Measurements from ENCODE around the gene NRL.

NRL gene

DNA sequence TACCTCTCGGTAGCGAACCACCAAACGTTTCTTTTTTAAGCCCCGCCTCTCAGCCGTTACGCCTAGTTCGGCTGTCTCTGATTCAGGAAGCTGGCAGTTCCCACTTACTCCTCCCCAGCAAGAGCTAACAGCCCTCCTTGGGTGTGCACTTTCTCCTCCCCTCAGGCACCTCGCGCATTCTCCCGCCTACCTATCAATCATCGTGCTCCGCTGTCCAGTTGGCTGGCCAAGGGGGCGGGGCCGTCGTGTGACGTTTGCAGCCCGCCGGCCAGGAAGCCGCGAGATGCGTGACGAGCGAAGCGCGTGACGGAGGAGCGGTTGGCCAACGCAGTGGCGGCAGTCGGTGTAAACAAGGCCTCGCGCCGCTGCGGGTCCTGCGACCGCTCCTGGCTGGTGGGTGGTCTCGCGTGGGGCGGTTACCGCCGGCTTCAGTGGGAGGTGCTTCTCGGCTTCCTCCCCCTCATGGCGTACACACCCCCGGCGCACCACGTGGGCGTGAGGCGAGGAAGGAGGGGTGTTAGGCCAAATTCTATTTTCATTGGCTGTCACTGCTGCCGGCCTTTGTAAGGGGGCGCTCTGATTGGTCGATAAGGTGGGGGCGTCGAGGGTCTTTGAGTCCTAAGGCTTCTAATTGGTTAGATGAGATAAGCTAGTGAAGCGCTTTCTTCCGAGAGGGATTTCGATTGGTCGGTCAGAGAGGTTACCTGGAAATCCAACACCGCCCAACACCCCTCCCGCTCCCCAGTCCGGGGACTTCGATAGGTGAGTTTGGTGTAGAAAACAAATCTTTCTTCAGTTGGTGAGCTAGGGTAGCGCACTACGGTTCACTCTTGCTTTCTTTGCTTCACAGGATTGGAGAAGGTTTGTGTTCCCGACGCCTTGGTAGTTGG, at the start of gene NRL, which contains the start of gene DCAF11:
Gene NRL, minus strand, starts transcription at position 418 of the 890 bp plus-strand sequence. CDS start 32,101 bp downstream, outside the sequence.
Gene DCAF11, plus strand, starts transcription at position 246 of the 890 bp plus-strand sequence. CDS start 818 bp downstream, outside the sequence.
- DNase-seq = peak; percentile 98

DNA sequence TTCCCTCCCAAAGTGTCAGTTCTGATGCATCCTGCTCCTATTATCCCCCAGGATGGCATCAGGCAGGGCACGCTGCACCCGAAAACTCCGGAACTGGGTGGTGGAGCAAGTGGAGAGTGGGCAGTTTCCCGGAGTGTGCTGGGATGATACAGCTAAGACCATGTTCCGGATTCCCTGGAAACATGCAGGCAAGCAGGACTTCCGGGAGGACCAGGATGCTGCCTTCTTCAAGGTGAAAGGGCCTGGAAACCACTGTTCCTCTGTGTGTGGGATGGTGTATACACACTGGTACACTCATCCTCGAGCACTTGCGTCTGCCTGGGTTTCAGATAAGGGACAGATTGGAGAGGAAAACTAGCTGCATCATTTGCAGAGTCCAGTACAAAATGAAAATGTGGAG, 47.3 kb upstream of the NRL start:
- no peak for DNase-seq

DNA sequence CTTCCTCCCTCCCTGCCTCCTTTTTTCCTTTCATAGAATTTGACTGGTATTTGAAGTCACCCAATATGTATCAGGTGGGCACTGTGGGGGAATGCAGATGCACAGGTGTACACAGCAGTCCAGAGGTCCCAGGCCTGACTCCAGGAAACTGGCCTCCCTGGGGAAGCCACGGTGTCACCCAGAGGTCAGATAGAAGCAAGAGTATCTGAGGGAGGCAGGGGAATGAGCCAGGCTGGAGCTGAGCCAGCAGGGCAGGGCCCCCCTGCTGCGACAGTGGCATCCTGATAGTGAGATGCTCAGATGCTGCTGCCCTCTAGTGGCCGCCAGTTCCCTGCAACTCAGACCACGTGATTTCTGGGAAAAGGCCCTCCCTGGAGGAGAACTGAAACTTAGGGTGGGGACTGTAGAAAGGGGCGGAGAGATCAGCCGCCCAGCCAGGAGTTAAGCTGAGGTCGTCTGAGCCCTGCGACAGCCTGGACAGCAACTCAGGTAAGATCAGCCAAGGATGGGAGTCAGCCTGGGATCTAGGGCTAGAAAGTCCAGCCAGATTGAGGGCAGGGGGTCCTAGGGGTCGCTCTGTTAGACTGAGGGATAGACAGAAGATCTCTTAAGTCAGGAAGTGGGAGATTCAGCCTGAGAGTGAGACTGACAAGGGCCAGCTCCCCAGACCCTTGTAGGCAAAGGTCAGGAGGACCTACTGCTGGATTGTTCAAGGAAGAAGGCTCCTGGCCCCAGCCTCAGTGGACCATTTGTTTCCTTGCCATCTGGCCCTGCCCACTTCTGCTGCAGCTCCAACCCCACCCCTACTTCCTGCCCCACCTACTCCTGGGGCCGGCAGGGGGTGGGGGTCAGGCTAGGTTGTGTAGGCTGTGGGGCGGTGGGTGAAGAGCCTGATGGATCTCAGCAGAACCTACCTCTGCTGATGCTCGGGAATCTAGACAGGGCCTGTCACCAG, 46.4 kb upstream of the NRL start, which contains the start of gene IRF9:
Gene IRF9, plus strand, starts transcription at position 416 of the 955 bp plus-strand sequence. CDS start 880 bp downstream, outside the sequence.
- peak; percentile 94 for DNase-seq

DNA sequence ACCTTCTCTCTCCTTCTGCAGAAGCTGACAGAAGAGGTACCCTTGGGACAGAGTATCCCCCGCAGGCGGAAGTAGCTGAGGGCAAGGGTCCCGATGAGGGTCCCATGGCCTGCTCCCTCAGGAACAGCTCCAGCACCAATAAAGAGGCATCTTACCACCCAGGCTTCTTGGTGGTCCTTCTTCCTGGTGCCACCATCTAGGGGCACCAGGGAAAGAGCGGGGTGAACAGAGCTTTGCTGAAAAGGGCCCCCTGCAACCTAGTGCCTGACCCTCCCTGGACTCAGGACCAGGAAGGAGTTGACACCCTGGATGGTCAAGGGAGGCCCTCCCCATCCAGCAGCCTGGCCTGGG, 45.7 kb upstream of the NRL start:
- DNase-seq = no peak

DNA sequence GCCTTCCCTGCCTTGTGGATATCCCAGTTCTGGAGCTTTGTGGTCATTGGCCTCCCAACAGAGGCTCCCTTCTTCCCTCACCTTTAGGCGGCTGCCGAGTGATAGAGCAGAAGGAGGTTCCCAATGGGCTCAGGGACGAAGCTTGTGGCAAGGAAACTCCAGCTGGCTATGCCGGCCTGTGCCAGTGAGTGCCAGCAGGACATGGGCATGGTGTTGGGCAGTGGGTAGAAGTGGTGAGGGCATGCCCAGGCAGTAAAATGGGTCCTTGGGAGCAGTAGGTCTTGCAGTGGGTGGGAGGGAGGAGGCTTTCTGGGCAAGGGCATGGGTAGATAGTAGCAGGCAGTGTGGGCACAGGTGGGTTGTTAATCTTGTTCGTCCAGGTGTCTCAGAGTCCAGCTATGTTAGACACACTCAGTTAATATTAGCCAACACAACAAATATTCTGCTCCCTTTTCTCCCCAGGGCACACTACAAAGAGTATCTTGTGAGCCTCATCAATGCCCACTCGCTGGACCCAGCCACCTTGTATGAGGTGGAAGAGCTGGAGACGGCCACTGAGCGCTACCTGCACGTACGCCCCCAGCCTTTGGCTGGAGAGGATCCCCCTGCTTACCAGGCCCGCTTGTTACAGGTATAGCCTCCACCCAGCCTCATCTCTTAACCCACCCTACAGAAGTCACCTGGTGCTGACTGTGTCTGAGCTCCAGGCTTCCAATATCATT, 45.2 kb upstream of the NRL start:
- DNase-seq = no peak

DNA sequence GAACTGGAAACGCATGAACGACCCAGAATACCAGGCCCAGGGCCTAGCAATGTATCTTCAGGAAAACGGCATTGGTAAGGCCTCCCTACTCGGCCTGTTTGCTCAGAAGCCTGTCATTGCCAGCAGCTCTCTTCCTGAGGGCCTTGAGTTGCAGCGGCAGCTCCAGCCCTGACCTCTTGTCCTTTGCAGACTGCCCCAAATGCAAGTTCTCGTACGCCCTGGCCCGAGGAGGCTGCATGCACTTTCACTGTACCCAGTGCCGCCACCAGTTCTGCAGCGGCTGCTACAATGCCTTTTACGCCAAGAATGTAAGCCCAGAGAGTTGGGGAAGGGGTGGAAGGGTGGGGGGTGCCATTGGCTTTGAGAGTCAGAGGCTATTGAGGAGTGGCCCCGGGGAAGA, 42.6 kb upstream of the NRL start:
- no peak for DNase-seq

DNA sequence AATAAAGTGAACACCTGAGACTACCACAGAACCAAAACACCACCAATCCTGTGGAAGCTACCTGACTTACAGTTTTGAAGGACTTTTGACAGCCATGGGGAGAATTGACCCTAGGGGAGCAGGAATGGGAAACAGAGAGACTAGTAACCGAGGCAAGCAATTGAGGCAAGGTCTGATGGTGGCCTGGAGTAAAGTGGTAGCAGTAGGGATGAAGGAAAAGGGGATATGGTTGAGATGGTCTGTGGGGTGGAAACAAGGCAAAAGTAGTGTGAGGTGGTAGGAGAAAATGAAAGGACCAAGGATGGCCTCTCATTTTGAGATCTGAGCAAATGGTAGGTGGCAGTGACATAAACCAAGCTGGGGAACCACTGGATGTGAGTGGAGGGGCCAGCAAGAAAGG, 42.1 kb upstream of the NRL start:
- no peak for DNase-seq

DNA sequence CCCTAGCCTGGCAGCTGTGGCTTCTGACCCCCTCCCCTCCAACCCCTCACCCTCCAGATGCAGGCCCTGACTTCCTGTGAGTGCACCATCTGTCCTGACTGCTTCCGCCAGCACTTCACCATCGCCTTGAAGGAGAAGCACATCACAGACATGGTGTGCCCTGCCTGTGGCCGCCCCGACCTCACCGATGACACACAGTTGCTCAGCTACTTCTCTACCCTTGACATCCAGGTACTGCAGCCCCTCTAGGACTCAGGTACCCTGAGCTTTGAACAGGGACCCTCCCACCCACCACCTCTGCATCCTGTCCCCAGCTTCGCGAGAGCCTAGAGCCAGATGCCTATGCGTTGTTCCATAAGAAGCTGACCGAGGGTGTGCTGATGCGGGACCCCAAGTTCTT, 40.4 kb upstream of the NRL start:
- DNase-seq = no peak

DNA sequence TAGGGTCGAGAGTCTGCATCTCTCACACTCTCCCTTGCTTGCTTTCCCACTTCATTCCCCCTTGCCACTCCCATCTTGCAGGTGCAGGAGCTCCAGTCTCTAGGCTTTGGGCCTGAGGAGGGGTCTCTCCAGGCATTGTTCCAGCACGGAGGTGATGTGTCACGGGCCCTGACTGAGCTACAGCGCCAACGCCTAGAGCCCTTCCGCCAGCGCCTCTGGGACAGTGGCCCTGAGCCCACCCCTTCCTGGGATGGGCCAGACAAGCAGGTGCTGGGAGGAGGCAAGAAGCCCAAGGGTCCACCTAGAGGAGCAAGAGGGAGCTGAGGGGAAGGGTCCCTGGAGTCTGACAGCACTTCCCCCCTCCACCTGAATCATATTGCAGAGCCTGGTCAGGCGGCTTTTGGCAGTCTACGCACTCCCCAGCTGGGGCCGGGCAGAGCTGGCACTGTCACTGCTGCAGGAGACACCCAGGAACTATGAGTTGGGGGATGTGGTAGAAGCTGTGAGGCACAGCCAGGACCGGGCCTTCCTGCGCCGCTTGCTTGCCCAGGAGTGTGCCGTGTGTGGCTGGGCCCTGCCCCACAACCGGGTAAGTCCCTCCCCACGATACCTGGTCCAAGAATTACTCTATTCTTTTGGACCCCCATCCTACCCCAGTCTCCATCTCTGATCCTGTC, 36.8 kb upstream of the NRL start:
- DNase-seq = no peak

DNA sequence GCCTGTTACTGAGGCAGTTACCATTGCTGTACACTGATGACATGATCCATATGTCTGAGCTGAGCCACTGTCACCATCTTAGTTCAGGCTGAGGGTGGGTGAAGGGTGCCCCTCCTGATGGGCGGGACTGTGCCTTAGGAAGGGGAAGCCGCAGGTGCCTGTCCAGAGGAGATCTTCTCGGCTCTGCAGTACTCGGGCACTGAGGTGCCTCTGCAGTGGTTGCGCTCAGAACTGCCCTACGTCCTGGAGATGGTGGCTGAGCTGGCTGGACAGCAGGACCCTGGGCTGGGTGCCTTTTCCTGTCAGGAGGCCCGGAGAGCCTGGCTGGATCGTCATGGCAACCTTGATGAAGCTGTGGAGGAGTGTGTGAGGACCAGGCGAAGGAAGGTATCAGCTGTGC, 36.2 kb upstream of the NRL start:
- no peak for DNase-seq

DNA sequence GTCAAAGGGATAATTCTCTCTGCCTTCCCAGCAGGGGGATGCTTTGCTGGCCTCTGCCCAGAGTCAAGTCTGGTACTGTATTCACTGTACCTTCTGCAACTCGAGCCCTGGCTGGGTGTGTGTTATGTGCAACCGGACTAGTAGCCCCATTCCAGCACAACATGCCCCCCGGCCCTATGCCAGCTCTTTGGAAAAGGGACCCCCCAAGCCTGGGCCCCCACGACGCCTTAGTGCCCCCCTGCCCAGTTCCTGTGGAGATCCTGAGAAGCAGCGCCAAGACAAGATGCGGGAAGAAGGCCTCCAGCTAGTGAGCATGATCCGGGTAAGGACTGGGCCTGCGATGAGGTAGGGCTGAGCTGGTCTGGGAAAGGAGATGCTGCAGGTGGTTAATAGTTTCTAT, 35.8 kb upstream of the NRL start:
- DNase-seq = no peak

DNA sequence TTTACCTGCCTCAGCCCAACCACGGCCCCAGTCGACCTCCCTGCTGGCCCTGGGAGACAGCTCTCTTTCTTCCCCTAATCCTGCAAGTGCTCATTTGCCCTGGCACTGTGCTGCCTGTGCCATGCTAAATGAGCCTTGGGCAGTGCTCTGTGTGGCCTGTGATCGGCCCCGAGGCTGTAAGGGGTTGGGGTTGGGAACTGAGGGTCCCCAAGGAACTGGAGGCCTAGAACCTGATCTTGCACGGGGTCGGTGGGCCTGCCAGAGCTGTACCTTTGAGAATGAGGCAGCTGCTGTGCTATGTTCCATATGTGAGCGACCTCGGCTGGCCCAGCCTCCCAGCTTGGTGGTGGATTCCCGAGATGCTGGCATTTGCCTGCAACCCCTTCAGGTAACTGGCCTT, 35.3 kb upstream of the NRL start:
- DNase-seq = no peak

DNA sequence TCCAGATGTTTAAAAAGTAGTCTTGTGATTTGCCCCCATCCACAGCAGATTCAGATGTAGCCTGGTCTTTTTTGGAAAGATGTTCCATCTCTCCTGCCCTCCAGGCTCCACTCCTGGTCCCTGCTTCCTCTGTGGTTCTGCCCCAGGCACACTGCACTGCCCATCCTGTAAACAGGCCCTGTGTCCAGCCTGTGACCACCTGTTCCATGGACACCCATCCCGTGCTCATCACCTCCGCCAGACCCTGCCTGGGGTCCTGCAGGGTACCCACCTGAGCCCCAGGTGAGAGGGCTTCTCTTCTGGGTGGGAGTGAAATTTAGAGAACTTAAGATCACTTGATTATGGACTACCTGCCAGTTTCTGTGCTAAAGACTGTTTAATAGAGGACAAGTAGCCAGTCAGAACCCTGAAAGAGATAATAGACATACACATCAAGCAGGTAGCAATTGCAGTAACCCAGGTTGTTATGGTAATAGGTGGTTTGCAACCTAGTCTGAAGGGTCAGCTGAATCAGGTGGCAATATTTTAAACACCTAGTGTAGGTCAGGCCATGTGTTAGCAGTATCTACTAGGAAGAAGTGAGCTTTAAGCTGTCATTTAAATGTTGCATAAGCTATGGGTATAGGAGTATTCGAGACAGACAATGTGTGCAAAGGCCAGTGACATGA, 34.7 kb upstream of the NRL start:
- no peak for DNase-seq

DNA sequence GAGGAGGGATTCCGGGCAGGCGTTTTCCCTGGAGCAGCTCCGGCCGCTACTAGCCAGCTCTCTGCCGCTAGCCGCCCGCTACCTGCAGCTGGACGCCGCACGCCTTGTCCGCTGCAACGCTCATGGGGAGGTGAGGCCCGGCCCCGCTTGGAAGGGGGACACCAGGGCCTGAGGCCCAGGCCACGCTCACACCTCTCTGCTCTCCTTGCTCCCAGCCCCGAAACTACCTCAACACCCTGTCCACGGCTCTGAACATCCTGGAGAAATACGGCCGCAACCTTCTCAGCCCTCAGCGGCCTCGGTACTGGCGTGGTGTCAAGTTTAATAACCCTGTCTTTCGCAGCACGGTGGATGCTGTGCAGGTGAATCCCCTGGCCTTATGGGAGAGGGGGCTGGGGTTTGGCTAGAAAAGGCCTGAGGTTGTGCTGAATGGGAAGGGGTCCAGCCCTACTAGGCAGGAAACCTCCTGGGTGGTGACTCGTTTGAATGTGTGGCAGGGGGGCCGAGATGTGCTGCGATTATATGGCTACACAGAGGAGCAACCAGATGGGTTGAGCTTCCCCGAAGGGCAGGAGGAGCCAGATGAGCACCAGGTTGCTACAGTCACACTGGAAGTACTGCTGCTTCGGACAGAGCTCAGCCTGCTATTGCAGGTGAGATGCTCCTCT, 33.1 kb upstream of the NRL start:
- no peak for DNase-seq

DNA sequence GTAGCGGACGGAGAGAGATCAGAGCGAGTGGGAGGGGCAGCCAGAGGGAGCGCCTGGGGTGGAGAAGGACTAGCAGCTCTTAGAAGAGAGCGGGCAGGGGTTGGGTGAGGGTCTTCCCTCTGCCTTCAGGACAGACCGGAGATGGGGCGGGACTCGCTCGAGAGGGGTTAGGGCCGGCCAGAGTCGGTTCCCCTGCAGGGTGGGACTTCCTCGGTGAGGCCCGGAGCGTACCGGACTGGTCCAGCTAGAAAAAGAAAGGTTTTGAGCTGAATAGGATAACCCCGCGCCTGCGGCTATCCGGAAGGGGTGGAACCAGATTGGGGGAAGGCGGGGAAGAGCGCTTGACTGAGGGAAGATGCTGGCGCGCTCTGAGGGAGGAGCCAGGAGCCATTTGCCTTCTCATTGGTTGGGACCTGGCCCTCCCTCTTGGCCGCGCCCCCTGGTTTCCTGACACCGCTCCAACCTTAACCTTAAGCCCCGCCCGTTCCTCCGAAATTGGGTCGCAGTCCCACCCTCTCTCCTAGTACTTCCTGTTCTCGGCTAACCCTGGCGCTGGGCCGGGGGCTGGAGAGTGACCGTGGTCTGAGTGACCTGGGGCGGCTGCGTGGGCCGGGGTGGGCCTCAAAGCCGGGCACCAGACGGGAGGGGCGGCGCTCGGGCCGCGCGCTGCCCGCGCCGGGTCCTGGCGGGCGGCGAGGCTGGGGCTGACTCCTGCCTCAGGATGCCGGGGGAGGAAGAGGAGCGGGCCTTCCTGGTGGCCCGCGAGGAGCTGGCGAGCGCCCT, 32.4 kb upstream of the NRL start, which contains the start of gene RNF31:
Gene RNF31, plus strand, starts transcription at position 521 of the 783 bp plus-strand sequence. Its CDS starts 201 bp downstream, at position 722.
- peak; percentile 96 for DNase-seq

DNA sequence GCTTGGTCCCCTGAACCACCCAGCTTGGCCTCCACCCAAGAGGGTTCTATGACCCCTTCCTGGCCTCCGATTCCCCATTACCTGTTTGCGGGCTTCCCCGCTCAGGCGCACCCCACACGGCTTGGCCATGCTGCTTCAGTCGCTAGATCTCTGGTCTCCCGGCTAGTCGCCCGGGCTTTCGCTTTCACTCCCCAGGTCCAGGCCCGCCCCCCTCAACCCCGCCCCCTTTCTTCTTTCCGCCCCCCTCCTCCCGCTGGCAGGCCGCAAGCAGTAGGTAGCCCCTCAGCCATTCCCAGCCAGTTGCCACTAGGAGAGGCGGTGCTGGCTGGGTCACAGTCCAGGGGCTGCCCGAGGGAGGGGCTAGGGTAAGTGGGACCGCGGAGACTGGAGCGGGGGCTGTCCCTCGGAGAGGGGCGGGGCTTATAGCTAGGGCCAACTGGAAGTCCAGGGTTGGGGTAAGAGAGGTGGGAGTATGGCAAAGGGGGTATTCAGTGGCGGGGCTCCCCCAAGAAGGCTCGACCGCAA, 31.8 kb upstream of the NRL start, which contains the start of gene PSME2:
Gene PSME2, minus strand, starts transcription at position 158 of the 525 bp plus-strand sequence. Its CDS starts 29 bp downstream, at position 129.
- DNase-seq = peak; percentile 96

DNA sequence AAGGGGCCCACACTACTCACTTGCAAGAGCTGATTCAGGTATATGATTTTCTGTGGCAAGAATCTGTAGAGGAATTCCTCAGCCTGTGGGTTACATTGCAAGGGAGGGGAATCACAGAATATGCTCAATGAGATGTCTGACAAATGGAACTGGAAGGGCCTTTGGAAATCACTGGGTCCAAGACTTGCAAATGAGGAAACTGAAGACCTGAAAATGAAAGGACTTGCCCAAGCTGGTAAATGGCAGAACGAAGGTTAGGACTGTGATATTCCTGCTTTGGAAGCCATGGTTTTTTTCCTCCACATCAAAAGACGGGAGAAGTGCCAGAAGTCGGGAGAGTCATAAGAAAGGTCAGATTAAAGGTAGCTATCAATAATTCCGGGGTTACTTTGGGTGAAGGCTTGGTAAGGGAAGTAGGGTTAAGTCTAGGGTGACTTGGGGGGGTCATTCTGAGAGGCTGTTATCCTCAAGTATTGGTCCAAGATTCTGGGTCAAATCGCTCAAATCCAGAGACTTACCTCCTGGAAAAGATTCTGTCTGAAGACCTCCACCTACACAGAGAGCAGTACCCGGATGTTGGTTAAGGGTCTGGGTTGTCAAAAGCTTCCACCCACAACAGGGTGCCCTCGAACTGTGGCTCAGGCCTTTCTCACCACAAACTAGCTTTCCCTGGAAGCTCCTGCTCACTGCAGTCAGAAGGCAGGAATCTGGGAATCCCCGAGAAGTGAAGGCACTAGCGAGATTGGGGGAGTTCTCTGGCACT, 31.1 kb upstream of the NRL start:
- DNase-seq = no peak

DNA sequence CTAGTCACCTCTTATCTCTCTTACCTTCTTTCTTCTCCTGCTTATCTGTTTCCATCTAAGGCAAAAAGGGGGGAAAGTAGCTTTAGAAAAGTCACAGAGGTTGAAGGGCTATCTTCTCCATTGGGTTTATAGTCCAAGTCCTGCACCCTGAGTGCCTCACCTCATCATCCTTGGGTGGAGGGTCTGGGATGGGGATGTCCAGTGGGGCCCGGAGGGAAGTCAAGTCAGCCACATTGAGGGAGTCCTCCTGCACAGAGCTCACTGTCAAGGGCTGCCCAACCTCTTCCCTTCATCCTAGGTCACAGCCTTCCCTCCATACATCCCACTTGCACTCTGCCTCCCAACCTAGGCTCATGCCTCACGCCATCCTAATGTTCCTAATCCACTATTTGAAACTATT, 30.5 kb upstream of the NRL start:
- no peak for DNase-seq

DNA sequence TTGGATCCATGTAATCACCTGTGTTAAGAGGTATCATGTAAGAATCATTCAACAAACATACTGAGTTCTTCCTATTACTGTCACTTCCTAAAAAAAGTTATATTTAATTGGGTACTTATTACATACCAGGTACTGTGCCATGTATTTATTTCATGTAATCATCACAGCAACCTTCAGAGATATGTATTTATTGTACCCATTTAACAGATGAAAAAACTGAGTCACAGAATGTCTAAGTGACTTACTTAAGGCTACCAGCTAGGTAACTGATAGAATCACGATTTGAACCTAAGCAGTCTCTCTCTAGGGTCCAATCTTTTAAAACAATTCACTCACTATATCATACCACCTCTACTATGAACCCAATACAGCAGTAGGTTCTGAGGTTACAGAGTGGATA, 29.7 kb upstream of the NRL start:
- DNase-seq = no peak

Measured in NCI-H748 treated with DMSO at 0.1 percent for 48 hours (cell line).